Measurements from ENCODE around the gene ATAD3C. TPM values are rescaled to one million over a fixed set of nuclear protein-coding genes. Genes with fewer than 3 reads are reported as not detected.
"Not testable (repeated sequence)": the region's sequence is repeated elsewhere in the genome, so short reads cannot be mapped to it uniquely, and the experiment has no call there.

ATAD3C gene
- total and polyA plus RNA-seq, 2 of the 8 experiments (the other 6 are each of a cell fraction or from before 2014, with no cell fraction given): 2.0 to 2.7 TPM

DNA sequence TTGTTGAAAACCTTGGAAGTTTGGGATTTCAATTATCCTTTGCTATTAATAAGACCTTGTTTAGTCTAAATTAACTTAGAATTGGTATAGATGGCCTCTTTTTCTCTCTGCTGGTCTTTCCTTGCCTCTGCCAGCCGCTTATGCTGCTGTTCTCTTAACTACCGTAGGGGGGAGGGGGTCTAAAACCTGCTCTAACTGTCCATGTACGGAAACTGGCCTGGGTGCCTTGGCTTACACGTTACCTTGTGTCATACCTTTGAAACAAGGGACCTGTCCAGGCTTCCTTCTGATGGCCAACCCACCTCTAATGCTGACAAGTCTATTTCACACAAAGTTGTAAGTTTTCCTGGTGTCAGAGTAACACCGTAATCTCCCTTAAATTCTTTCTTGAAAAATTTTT lies 32.1 kb upstream of the ATAD3C start:
- H3K4me1 ChIP-seq (replicated peaks in 1 of 4; ENCODE audit: control insufficient read depth in 3 of 4, insufficient read depth in 4 of 4, low read length in 3 of 4): peaks cover 0 to 24% (median 19%) of the 10 kb centered on the region in 4 experiments; a peak in 6 of 7 replicates
- H3K4ac ChIP-seq (replicated peaks; ENCODE audit: insufficient read length, low read depth, low read length); DNase-seq (ENCODE audit: low read depth in 1 of 2, low spot score in 2 of 2); H3K4me2 ChIP-seq (ENCODE audit: insufficient read depth in 1 of 2, low read depth in 2 of 2, low read length in 2 of 2); H3K4me3 ChIP-seq (ENCODE audit: extremely low read depth in 1 of 4, insufficient read depth in 2 of 4, low read depth in 3 of 4, low read length in 4 of 4); H3K9me3 ChIP-seq (ENCODE audit: insufficient read depth in 2 of 2, low read depth in 1 of 2, low read length in 1 of 2); H2BK5ac ChIP-seq (ENCODE audit: low read depth, low read length); H3K14ac ChIP-seq (ENCODE audit: insufficient read length); H3K27ac ChIP-seq (ENCODE audit: low read depth, low read length); FAIRE-seq; H3K56ac ChIP-seq (replicated peaks; ENCODE audit: insufficient read length, low read depth, low read length); H2AK5ac ChIP-seq (ENCODE audit: low read depth, low read length); H2AFZ ChIP-seq (ENCODE audit: low read length); H2BK12ac ChIP-seq (ENCODE audit: low read depth, low read length); H3K9ac ChIP-seq (replicated peaks in 1 of 4; ENCODE audit: extremely low read depth in 1 of 4, low read depth in 3 of 4, low read length in 3 of 4); H3K79me1 ChIP-seq (ENCODE audit: low read depth, low read length); H3K23ac ChIP-seq (ENCODE audit: insufficient read length); H4K91ac ChIP-seq (replicated peaks; ENCODE audit: insufficient read length, low read length); H2BK120ac ChIP-seq (replicated peaks; ENCODE audit: low read depth, low read length); H2BK15ac ChIP-seq (ENCODE audit: low read length); H3K36me3 ChIP-seq (ENCODE audit: control insufficient read depth in 2 of 4, insufficient read depth in 4 of 4, low read length in 3 of 4); H3K79me2 ChIP-seq (ENCODE audit: control insufficient read depth in 1 of 2, insufficient read depth in 2 of 2, low read length in 2 of 2); H4K20me1 ChIP-seq (replicated peaks in 1 of 2; ENCODE audit: control insufficient read depth in 1 of 2, insufficient read depth in 2 of 2, low read length in 2 of 2); H3K18ac ChIP-seq (ENCODE audit: extremely low read depth, low read length); H2BK20ac ChIP-seq (ENCODE audit: low read length); H3K27me3 ChIP-seq (replicated peaks in 1 of 4; ENCODE audit: control insufficient read depth in 3 of 4, extremely low read depth in 1 of 4, insufficient read depth in 3 of 4, low read length in 3 of 4); H4K5ac ChIP-seq (ENCODE audit: insufficient read length, low read depth, low read length); H4K8ac ChIP-seq (ENCODE audit: extremely low read depth, insufficient read depth, low read length); H3K23me2 ChIP-seq (ENCODE audit: low read depth, low read length): not testable (repeated sequence)
- POLR2A ChIA-PET (ENCODE audit: partially characterized antibody): interaction anchor here (1.2 to 1.7 kb wide), 3 partner anchors 10 to 21 kb away, joined by 3 to 6 read pairs (median 3); no protein-coding TSS in a partner anchor
- 90% methylated on average over 5 of the region's 5 CpGs; no CpG with 5 or more reads in 1 of the 2 experiments for WGBS, 2 experiments (ENCODE audit: extremely low coverage in 1 of 2, insufficient coverage in 1 of 2, insufficient read length in 1 of 2, insufficient replicate concordance in 2 of 2, low coverage in 1 of 2, low lambda C conversion rate in 2 of 2, missing lambda C conversion rate in 1 of 2)
- CTCF ChIA-PET (ENCODE audit: partially characterized antibody): interaction anchor here (1.3 to 1.6 kb wide), 2 partner anchors 8 to 13 kb away, joined by 5 read pairs; no protein-coding TSS in a partner anchor

All from H1 (cell line).